Prostate gland (tissue), 2 donors: ENCODE data around the gene FAM186B. TPM values are rescaled to one million over a fixed set of nuclear protein-coding genes. Genes with fewer than 3 reads are reported as not detected.
A peak's percentile ranks its signal among the peaks of the same experiment; 100 is the strongest.

Experiments
- DNase-seq: peaks from one replicate; pipeline ENCODE4 v3.0.0-alpha.2; 2019; ENCODE audit warnings: low spot score
- H3K27ac ChIP-seq, 2 donors: fragments of 200-600 bp; sonication (generic); 2 replicates each; pipeline ENCODE4 v1.5.1; 2017 to 2019
- H3K27me3 ChIP-seq: fragments of 200-600 bp; sonication (generic); replicated peaks from 2 replicates; pipeline ENCODE4 v1.5.1; 2019; ENCODE audit not compliant: insufficient read depth
- H3K36me3 ChIP-seq, 2 donors: fragments of 200-600 bp; sonication (generic); 1 replicate in 1 of 2; 2 replicates in 1 of 2; pipeline versions ENCODE4 v1.5.1 to v1.8.1; 2017 to 2019
- H3K4me1 ChIP-seq: fragments of 200-600 bp; sonication (generic); replicated peaks from 2 replicates; pipeline ENCODE4 v1.5.1; 2019
- H3K4me3 ChIP-seq, 2 donors: fragments of 200-600 bp; sonication (generic); 2 replicates each; pipeline ENCODE4 v1.5.1; 2017 to 2019
- H3K9me3 ChIP-seq: fragments of 200-600 bp; sonication (generic); 2 replicates; pipeline ENCODE4 v1.5.1; 2017
- POLR2A ChIP-seq: fragments of 450-650 bp; IDR thresholded peaks from one replicate; pipeline ENCODE4 v1.6.1; 2016; ENCODE audit warnings: antibody characterized with exemption, mild to moderate bottlenecking
- POLR2AphosphoS5 ChIP-seq: sonication (generic); formaldehyde crosslinking; IDR thresholded peaks from one replicate; pipeline ENCODE4 v1.6.1; 2017; ENCODE audit warnings: antibody characterized with exemption
- WGBS: methylation state at CpG from one replicate; pipeline ENCODE4 v1.1.5; 2018; 5-methylcytosine and 5-hydroxymethylcytosine counted together
- intact Hi-C: fragments of 100-400 bp; cut with DNase I; formaldehyde crosslinking; loops from one replicate; pipeline ENCODE4 v1.14.2; 2022
- total RNA-seq, 2 donors: library from RNA; depleted of rRNA; stranded (reverse); fragments of >200 nt; gene quantifications; one replicate each; pipeline ENCODE4 v1.1.0, GENCODE V29; 2016
- TF ChIP-seq, protein P1 (sequence below), 4 experiments: fragments of 200-600 bp in 2 of 4; fragments of 450-650 bp in 2 of 4; sonication (generic) in 2 of 4; IDR thresholded peaks; 1 replicate in 3 of 4; 2 replicates in 1 of 4; pipeline ENCODE4 v1.5.1; 2016 to 2019; ENCODE audit warnings: antibody characterized with exemption in 4 of 4, mild to moderate bottlenecking in 2 of 4, moderate library complexity in 2 of 4

FAM186B gene
- total RNA-seq, 2 donors from 2014 or later: 0.23 to 10.0 TPM

DNA sequence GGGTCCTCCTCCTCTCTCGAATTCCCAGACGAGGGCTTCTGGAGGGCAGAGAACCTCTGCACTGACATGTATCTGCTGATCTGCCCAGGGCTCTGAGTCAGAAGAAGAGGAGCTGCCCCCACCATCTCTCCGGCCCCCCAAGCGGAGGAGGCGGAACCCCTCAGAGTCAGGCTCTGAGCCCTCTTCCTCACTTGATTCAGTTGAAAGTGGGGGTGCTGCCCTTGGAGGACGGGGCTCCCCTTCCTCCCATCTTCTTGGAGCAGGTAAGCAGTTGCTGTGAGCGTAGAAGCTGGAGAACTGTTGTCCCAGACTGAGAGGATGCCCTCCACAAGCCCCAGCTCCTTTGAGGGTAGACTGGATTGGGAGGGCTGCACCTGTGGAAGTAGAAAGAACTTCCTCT lies 37.7 kb upstream of the FAM186B start:
- TF ChIP-seq POLR2AphosphoS5: no peak
- TF ChIP-seq, protein P1, sequence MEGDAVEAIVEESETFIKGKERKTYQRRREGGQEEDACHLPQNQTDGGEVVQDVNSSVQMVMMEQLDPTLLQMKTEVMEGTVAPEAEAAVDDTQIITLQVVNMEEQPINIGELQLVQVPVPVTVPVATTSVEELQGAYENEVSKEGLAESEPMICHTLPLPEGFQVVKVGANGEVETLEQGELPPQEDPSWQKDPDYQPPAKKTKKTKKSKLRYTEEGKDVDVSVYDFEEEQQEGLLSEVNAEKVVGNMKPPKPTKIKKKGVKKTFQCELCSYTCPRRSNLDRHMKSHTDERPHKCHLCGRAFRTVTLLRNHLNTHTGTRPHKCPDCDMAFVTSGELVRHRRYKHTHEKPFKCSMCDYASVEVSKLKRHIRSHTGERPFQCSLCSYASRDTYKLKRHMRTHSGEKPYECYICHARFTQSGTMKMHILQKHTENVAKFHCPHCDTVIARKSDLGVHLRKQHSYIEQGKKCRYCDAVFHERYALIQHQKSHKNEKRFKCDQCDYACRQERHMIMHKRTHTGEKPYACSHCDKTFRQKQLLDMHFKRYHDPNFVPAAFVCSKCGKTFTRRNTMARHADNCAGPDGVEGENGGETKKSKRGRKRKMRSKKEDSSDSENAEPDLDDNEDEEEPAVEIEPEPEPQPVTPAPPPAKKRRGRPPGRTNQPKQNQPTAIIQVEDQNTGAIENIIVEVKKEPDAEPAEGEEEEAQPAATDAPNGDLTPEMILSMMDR (IDR thresholded peaks at IDR 0.05): no peak
- no peak for TF ChIP-seq POLR2A
- H3K27me3 ChIP-seq: no peaks in the 10 kb centered on the region
- no peak overlapping the region for H3K27ac ChIP-seq
- intact Hi-C loops: no loop called here
- H3K4me1 ChIP-seq: no peaks in the 10 kb centered on the region
- H3K9me3 ChIP-seq: no peaks in the 10 kb centered on the region
- H3K4me3 ChIP-seq: no peak overlapping the region
- whole genome bisulfite sequencing: 78% methylated on average over 7 of the region's 7 CpGs
- H3K36me3 ChIP-seq: peaks cover 0 to 5% of the 10 kb centered on the region in 2 donors
- no peak for DNase-seq

DNA sequence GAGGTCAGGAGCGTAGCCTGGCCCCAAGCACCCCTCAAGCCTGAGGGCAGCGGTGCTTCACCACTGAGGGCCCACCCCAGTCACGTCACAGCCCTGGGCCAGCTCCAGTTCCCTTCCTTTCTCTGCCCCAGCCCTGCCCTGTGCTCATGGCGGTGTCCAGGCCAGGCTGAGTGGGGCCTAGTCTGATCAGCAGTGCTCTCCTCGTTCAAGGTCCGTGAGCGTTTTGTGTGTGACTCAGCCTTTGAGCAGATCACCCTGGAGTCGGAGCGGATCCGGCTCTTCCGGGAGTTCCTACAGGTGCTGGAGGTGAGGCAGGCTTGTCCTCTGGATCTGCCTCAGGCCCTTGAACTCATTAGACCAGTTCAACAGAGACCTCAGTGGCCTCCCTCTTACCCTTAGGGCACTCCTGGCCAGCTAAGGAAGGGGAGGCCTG lies 36.9 kb upstream of the FAM186B start:
- TF ChIP-seq, protein P1 (IDR thresholded peaks at IDR 0.05): no peak
- no peak for TF ChIP-seq POLR2AphosphoS5
- TF ChIP-seq POLR2A: no peak
- no peaks in the 10 kb centered on the region for H3K9me3 ChIP-seq
- H3K4me1 ChIP-seq: no peaks in the 10 kb centered on the region
- no peak overlapping the region for H3K27ac ChIP-seq
- intact Hi-C loops: no loop called here
- WGBS: 94% methylated on average over 11 of the region's 11 CpGs
- H3K36me3 ChIP-seq: peaks cover 0 to 5% of the 10 kb centered on the region in 2 donors
- no peaks in the 10 kb centered on the region for H3K27me3 ChIP-seq
- DNase-seq: no peak
- H3K4me3 ChIP-seq: no peak overlapping the region

DNA sequence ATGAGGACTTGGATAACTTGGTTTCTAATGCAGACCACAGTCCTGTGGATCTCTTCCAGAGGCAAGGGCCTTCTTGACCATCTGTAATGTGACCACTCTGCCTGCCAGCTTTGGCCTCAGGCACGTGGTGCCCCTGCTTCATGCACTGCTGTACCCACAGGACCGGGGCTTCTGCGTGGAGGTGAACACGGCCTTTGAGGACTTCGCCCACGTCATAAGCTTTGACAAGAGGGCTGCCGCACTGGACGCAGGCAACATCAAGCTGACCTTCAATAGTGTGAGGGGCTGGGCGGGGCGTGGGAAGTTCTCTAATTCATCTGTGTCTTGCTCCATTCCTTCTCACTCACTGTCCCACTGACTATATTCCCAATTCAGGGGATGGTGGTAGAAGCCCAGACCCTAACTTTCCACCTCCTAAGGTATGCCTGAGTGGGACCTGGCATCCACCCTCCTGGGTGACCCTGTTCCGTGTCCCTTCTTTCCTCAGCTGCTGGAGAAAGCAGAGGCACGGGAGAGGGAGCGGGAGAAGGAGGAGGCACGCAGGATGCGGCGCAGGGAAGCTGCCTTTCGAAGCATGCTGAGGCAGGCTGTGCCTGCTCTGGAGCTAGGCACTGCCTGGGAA lies 36.4 kb upstream of the FAM186B start:
- H3K4me1 ChIP-seq: no peaks in the 10 kb centered on the region
- H3K9me3 ChIP-seq: no peaks in the 10 kb centered on the region
- 89% methylated on average over 17 of the region's 17 CpGs for WGBS
- TF ChIP-seq, protein P1 (IDR thresholded peaks at IDR 0.05): no peak
- no peak for TF ChIP-seq POLR2A
- TF ChIP-seq POLR2AphosphoS5: no peak
- intact Hi-C loops: no loop called here
- peaks cover 0 to 5% of the 10 kb centered on the region in 2 donors for H3K36me3 ChIP-seq
- H3K27me3 ChIP-seq: no peaks in the 10 kb centered on the region
- DNase-seq: no peak
- no peak overlapping the region for H3K27ac ChIP-seq
- no peak overlapping the region for H3K4me3 ChIP-seq

DNA sequence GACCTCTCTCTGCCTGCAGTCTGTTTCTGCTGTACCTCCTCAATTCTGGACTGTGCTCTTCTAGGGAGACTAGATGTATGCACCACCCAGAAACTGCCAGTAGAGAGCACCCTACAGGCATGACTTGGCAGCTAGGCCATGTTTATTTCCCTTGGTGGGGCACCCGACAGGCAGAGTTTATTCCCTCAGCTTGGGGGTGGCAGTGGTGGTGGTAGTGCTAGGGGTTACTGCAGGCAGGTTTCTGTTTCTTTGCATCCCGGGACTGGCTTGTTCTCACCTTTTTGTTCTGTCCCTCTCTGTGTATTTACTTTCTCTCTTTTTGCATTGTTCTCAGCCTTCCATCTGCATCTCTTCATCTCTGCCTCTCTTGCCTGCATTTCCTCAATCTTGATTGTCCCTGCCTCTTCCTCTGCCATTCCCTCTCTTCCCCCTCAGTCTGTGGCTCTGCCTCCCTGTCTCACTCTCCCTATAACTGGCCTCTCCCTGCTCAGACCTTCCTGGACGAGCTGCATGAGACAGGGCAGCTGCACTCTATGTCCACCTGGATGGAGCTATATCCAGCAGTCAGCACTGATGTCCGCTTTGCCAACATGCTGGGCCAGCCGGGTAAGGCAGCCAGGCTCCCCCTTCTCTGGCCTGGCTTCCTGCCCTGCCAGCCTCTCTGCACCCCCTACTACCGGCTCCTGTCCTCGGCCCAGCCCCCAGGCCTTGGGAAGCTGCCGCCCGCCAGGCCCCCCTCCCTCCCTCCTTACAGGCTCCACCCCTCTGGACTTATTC lies 31.7 kb upstream of the FAM186B start:
- Histone ChIP-seq H3K4me1 (no peaks in the 10 kb centered on the region), H3K36me3 (no peaks in the 10 kb centered on the region), H3K27ac (no peak overlapping the region), H3K4me3 (no peak overlapping the region), H3K9me3 (no peaks in the 10 kb centered on the region), H3K27me3 (no peaks in the 10 kb centered on the region)
- peak; percentile 32 for DNase-seq
- intact Hi-C loops: no loop called here
- peak; percentile 49 for TF ChIP-seq POLR2AphosphoS5
- no peak for TF ChIP-seq POLR2A
- TF ChIP-seq, protein P1 (IDR thresholded peaks at IDR 0.05): peak in 3 of 4 experiments; percentile 29 to 63 (median 61)
- WGBS: 11% methylated on average over 9 of the region's 9 CpGs
